Measurements from ENCODE around the gene MATK.

DNA sequence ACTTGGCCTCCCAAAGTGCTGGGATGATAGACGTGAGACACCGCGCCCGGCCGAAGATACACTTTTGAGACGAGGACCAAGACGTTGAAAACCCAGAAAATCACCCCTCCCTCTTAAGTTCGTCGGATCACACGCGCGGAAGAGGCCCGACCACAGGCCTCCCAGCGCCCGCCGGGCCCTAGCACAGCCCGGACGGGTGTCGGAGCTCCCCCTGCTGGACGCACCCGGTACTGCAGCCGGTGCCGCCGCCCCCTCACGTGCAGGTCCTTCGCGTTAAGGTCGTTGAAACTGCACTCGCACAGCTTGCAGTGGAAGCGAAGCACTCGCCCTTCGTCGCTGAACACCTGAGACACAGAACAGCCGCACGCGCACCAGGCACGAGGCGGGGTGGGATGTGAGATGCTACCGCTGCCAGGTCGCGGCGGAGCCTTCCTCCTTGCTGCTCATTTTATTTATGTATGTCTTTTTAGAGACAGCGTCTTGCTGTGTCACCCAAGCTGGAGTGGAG is 35.7 kb upstream of the MATK start:
- TF ChIP-seq, protein P1, sequence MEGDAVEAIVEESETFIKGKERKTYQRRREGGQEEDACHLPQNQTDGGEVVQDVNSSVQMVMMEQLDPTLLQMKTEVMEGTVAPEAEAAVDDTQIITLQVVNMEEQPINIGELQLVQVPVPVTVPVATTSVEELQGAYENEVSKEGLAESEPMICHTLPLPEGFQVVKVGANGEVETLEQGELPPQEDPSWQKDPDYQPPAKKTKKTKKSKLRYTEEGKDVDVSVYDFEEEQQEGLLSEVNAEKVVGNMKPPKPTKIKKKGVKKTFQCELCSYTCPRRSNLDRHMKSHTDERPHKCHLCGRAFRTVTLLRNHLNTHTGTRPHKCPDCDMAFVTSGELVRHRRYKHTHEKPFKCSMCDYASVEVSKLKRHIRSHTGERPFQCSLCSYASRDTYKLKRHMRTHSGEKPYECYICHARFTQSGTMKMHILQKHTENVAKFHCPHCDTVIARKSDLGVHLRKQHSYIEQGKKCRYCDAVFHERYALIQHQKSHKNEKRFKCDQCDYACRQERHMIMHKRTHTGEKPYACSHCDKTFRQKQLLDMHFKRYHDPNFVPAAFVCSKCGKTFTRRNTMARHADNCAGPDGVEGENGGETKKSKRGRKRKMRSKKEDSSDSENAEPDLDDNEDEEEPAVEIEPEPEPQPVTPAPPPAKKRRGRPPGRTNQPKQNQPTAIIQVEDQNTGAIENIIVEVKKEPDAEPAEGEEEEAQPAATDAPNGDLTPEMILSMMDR (IDR thresholded peaks at IDR 0.05), result peak in 1 of 3 donors; percentile 89
- no peak for TF ChIP-seq POLR2A (IDR thresholded peaks at IDR 0.05)
